Occipital lobe (tissue), 2 donors: ENCODE results near the gene HIGD2A. TPM values are rescaled to one million over a fixed set of nuclear protein-coding genes. Genes with fewer than 3 reads are reported as not detected.

Experiments used
- DNase-seq: peaks from one replicate; lab custom pipeline; 2025; lab: John Stamatoyannopoulos, UW
- total RNA-seq: library from RNA; depleted of rRNA; stranded (reverse); fragments of >200 nt; gene quantifications from one replicate; pipeline ENCODE4 v1.2.3, GENCODE V29; 2014

HIGD2A gene
- total RNA-seq: 26.4 TPM

GRCh38 chr5:176388444-176389134 is at the start of gene HIGD2A, which contains the start of gene NOP16:
Gene HIGD2A (plus strand): TSS chr5:176388751. CDS start chr5:176388820, 69 bp downstream.
Gene NOP16 (minus strand): TSS chr5:176388598. CDS start chr5:176388539, 59 bp downstream.
- peak; percentile 97 for DNase-seq

DNA sequence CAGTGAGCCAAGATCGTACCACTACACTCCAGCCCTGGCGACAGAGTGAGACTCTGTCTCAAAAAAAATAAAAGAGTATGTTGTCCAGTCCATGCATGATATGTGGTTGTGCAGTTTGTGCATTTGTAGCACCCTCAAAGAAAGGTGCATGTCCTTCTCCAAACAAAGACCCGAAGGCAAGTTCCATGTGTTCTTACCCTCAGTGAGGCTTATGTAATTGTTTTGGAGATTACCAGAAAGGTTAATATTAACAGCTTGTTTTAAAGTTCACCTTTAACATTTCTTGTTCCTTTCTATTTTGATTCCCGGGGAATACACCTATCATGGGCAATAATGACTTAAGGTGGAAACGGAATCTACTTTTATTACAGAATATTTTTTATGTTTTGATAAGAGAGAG is 49.2 kb upstream of the HIGD2A start:
- DNase-seq: no peak

DNA sequence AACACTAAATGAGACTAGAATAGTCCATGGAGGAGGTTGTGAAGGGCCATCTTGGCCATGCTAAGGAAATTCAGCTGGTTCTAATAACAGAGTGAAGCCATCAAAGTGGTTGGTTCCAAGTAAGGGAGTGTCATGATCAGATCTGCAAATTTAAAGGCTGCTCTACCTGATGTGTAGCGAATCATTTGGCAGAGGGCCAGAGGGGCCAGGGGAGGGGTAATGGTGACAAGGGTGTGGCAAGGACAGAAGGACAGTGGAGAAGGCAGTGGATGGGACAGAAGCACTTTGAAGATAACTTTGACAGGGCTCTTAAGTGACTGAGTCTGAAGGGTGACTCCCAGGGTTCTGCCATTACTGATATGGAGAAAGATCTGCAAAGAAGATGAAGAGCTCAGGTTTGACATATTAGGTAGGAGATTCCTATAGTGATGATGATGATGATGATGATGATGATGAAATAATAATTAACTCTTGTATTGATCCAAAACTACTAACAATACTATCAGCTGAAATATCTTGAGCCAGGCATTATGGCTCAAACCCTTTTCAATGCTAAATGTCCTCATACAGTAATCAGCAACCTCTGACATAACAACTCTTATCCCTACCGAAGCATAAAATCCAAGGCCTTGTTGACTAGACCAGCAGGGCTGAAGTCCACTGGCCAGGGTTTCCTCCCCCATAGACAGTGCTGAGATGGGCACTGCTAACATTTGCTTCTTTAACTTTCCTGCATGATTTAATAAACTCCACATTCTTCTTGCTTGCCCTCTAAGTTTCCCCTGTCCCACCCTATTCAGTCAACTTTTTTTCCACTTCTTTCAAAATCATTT is 47.0 kb upstream of the HIGD2A start:
- no peak for DNase-seq

DNA sequence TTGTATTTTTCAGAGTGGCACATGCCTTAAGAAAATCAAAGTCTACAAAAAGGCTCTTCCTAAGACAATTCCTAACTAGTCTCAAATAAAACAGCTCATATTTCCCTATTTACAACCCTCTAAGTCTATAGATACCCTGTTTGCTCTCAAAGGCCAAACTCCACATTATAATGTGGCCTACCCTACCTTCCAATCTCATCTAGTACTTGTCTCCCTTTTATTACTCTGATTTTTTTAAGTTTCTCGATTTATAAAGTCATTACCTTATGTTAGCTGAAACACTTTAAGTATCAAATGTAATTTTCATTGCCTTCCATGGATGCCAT is 46.4 kb upstream of the HIGD2A start:
- no peak for DNase-seq

- no peak for DNase-seq
These were observed 45.6 kb upstream of the HIGD2A start for GRCh38 chr5:176342766-176343458.

GRCh38 chr5:176350416-176350815 is 38.1 kb upstream of the HIGD2A start:
- no peak for DNase-seq

DNA sequence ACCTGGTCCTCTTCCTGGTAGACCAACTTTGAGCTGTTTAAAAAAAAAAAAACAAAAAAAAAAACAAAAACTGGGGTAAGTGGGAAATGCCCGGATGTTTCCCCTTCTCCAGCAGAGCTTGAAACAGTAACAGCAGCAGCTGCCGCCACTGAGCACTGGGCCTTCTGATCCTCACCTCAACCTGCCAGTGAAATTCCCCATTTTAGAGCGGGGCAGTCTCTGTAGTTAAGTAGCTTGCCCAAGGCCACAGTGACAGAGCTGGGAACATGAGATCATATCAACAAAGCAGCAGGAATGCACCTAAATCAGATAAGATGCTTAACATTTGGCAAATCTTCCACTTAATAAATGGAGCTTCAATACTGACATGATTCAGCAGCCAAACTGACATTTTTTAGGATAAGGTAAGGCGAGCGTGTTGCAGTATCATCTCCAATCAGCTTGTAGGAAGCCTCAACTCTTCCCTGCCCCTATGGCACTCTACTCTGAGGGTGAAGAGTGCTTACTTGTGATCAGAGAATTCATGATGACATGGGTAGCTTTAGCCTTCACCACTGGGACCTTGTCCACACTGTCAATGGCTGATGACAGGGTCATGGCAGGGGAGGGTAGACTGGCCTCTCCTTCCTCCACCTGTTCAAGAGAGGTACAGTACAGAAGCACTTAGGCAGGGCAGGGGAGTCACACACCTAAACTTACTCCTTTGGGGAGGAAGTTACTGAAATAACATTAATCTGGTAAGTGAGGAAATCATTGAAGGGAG is 36.3 kb upstream of the HIGD2A start:
- DNase-seq: no peak

- no peak for DNase-seq
These were observed 35.0 kb upstream of the HIGD2A start for GRCh38 chr5:176353533-176353932.

DNA sequence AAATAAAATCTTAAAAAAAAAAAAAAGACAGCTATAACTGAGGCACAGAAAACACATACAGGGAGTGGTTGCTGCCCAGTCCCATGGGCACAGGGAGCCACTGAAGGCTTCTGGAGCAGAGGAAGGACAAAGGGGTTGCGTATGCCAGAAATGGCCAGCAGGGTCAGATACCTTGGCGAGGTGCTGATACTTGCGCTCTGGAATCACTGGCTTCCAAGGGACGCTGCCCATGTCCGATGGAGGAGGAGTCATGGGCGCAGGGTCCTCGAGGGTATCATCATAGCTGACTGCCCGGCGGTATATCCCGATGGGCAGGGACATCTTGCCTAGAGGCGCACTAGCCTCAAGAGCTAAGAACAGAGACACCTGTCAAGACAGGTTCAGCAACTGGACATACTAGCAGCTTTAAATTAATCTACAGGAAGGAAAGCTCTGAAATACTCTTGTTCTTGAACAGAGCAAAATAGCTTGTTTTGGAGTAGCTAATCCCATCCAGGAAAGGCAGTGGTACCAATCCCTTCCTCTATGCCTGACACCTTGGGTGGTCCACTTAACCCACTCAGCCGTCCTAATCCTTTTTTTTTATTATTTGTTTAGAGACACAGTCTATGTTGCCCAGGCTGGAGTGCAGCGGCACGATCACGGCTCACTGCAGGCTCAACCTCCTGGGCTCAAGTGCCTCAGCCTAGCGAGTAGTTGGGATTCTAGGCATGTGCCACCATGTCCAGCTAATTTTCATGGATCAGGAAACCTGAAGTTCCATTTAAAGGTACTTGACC is 33.0 kb upstream of the HIGD2A start:
- DNase-seq: no peak

DNA sequence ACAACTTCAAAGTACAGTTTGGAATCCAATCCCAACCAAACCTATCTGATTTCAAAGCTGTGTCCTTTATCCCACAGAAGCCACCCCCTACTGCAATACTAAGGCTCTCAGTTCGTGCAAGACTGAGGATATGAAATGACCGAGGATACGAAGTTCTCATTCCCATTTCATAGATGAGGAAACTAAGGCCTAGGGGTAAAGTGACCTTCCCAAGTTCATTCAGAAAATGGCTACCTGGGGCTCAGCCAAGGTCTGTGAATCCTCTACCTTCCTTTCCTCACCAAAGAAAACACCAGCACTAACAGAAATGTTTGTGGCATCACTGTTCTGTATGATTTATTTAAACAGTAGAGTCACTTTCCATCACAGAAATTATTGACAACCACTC is 32.4 kb upstream of the HIGD2A start:
- no peak for DNase-seq

DNA sequence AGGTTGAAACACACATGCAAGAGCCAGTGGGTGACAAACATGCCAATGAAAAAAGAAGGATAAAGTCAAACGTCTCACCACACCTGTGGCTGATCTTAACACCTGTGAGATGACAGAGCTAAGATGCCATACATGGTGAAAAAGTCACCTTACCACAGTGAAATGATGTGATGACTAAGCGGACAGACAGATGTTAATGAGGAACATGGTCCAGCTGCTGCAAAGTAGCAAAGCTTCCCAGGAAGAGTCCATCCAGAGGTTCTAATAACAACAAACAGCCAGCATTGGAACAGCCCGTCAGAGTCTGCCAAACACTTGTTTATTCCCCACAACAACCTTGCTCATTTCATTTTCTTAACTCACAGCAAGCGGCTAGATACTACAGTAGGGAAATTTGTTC is 28.9 kb upstream of the HIGD2A start:
- DNase-seq: no peak

GRCh38 chr5:176360894-176361436 is 27.6 kb upstream of the HIGD2A start:
- DNase-seq: no peak

DNA sequence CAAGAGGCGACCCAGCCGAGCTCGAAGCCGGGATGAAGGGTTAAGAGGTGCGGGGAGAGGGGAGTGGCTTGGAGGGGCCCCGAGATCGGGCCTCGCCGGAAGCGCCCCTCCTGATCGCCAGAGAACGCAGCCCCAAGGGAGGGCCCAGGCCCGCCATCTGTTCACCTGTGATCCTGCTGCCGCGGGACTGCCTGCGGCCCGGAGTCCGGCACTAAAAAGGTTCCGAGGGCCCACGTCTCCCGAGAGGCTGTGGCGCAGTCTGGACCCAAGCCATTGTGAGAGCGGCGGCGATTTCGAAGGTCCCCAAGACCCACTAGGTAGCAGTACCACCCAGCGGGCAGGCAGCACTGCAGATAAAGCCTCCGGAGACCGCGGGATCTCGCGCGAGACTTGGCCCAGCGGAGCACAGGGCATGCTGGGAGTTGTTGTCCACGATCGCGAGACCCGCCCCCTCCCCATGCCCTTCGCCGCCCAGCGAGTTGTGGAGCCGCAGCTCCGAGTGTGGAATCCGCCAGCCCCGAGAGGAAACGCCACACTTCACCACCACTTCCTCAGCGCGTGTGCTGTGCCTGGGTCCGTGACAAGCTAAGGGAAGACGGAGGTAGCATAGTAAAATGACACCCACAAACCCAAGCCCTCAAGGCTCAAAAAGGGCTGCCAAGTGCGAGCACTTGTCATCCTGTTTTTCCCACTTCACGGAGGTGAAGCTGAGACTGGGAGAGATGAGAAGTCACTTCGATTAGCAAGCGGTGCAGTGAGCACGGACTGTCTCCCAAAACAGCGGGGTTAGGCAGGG is 26.9 kb upstream of the HIGD2A start, which contains the start of gene KIAA1191:
Gene KIAA1191, minus strand, starts transcription at position 328 of the 796 bp plus-strand sequence. CDS start 2,256 bp downstream, outside the sequence.
- DNase-seq: peak; percentile 91

DNA sequence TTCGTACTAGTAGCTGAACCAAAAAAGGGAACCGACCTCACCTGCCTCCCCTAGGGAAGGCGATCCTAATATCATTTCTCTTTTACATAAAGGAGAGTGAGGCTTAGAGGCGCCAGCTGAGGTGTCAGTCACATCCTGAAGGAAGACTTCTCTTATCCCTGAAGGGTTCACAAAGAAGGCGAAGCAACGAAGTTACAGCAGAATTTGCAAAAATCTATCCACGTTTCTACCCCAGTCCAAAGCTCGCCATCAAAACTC is 26.4 kb upstream of the HIGD2A start:
- no peak for DNase-seq

DNA sequence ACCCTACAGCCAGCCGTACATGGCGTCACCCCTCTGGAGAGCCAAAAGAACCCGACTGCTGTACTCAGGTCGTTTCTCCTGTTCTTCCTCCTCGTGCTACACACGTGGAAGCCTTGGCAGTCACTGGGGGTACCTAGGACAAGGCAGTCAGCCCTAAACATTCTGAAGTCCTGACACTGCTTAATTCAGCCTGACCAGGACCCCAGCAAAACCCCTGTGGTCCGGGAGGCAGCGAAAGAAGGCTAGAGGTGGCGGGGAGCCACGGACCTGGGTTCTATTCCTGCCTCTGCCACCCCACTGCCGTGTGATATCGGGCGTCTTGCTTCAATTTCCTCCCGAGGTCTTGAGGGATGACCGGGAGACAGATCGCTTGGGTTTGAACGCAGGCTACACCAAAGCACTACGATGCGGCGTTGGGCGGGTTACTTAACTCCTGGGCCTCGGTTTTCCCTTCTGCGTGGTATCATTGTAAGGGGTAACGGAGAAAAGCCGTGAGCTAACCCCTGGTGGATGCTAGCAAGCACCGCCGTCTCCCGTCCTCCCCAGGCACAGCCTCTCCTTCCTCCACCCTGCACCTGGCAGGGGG is 23.7 kb upstream of the HIGD2A start:
- DNase-seq: no peak

DNA sequence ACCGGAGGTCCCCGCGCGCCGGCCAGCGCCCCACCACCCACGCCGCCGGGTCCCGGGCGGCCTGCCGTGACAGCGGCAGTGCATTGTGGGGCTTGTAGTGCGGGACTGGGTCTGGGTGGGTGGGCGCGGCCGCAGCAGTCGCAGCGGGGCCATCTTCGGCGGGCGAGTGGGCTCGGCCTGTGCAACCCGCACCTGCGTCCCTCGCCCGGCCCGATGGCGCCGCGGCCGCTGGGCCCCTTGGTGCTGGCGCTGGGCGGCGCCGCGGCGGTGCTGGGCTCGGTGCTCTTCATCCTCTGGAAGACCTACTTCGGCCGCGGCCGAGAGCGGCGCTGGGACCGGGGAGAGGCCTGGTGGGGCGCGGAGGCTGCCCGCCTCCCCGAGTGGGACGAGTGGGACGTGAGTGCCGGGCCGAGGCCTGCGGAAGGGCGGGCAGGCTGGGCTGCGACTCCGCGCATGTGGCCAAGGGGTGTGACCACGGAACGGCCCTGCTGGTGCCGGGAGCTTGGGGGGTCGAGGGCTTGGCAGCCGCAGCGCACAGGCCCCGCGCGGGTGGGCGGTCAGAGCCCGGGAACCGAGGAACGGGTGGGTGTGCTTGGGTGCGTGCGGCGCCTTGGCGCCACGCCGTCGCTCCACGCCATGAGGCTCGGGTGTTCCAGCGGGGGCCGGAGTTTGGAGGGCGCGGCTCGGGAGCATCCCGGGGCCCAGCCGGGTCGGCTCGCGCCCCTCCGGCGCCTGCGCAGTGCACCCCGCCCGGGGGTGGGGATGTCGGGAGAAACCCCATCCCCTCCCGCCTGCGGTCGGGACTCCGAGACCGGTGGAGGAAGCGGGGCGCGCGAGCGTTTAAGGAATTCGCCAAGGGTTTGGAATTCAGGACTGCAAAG is 23.0 kb upstream of the HIGD2A start, which contains the start of gene ARL10:
Gene ARL10, plus strand, starts transcription at position 137 of the 881 bp plus-strand sequence. Its CDS starts 77 bp downstream, at position 214.
- DNase-seq: peak; percentile 57

DNA sequence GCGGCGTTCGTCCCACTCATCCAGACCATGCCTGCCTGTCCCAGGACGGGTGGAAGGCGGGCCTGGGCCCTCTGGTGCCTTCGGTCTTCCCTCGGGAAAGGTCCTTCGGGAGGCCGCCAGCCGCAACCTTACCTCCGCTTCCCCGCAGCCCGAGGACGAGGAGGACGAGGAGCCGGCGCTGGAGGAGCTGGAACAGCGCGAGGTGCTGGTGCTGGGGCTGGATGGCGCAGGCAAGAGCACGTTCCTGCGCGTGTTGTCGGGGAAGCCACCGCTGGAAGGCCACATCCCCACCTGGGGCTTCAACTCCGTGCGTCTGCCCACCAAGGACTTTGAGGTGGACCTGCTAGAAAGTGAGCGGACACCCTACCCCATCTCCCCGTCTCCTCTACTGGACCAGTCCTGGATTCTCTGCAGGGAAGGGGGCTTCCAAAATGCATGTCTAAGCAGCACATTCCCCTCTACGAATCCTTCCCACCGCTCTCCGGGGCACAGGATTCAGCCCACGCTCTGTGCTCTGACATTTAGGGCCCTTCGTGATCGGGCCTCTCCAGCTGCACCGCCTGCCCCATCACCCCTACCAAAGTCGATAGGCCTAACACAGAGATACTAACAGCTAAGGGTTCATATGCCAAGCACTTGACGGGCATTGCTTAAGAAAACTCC is 22.2 kb upstream of the HIGD2A start:
- no peak for DNase-seq

DNA sequence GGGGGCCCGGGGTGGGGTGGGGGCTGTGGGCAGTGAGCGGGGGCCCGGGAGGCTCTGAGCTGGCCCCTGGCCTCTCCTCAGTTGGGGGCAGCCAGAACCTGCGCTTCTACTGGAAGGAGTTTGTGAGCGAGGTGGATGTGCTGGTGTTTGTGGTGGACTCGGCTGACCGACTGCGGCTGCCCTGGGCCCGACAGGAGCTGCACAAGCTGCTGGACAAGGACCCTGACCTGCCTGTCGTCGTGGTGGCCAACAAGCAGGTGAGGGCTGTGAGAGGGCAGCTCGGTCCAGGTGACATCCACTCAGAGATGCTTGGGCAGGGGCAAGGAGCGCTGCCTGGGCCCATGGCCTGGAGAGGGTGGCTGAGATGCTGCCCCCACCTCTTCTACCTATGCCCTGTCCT is 19.8 kb upstream of the HIGD2A start:
- no peak for DNase-seq
